Duodenal mucosa (tissue), 2 donors: ENCODE results near the gene RNF144B.

ENCODE experiments used
- H3K27ac ChIP-seq: one replicate; pipeline ENCODE4 v1.7.0; 2013; ENCODE audit warnings: low read depth, low read length
- H3K27me3 ChIP-seq, 2 donors: one replicate each; pipeline ENCODE4 v1.7.0; 2013; ENCODE audit warnings: low read length in 2 of 2, control low read depth in 1 of 2; ENCODE audit not compliant: insufficient read depth in 2 of 2, control insufficient read depth in 1 of 2
- H3K36me3 ChIP-seq, 2 donors: one replicate each; pipeline ENCODE4 v1.7.0; 2013; ENCODE audit warnings: low read length in 2 of 2, control low read depth in 1 of 2; ENCODE audit not compliant: insufficient read depth in 2 of 2, control insufficient read depth in 1 of 2
- H3K4me1 ChIP-seq, 2 donors: one replicate each; pipeline ENCODE4 v1.7.0; 2013; ENCODE audit warnings: low read length in 2 of 2, control low read depth in 1 of 2; ENCODE audit not compliant: insufficient read depth in 2 of 2, control insufficient read depth in 1 of 2
- H3K4me3 ChIP-seq, 2 donors: one replicate each; pipeline ENCODE4 v1.7.0; 2013; ENCODE audit warnings: low read length in 2 of 2, low read depth in 1 of 2
- H3K9ac ChIP-seq, 2 donors: one replicate each; pipeline ENCODE4 v1.7.0; 2013; ENCODE audit warnings: low read length in 2 of 2, low read depth in 1 of 2
- H3K9me3 ChIP-seq, 2 donors: one replicate each; pipeline ENCODE4 v1.7.0; 2013; ENCODE audit warnings: low read length in 2 of 2, control low read depth in 1 of 2; ENCODE audit not compliant: control insufficient read depth in 1 of 2

RNF144B gene

GRCh38 chr6:18432180-18432579 is 45.0 kb downstream of the RNF144B start:
- Histone ChIP-seq H3K9ac (no peak overlapping the region), H3K4me1 (peaks cover 0 to 4% of the 10 kb centered on the region in 2 donors), H3K27ac (no peak overlapping the region), H3K9me3 (no peaks in the 10 kb centered on the region), H3K4me3 (no peak overlapping the region), H3K36me3 (no peaks in the 10 kb centered on the region), H3K27me3 (no peaks in the 10 kb centered on the region)

GRCh38 chr6:18432619-18433018 is 45.5 kb downstream of the RNF144B start:
- Histone ChIP-seq H3K36me3 (no peaks in the 10 kb centered on the region), H3K27me3 (no peaks in the 10 kb centered on the region), H3K27ac (no peak overlapping the region), H3K9me3 (no peaks in the 10 kb centered on the region), H3K9ac (no peak overlapping the region), H3K4me1 (no peaks in the 10 kb centered on the region), H3K4me3 (no peak overlapping the region)

GRCh38 chr6:18433059-18433458 is 45.9 kb downstream of the RNF144B start:
- Histone ChIP-seq H3K27ac (no peak overlapping the region), H3K27me3 (no peaks in the 10 kb centered on the region), H3K9ac (no peak overlapping the region), H3K4me3 (no peak overlapping the region), H3K9me3 (no peaks in the 10 kb centered on the region), H3K36me3 (no peaks in the 10 kb centered on the region), H3K4me1 (no peaks in the 10 kb centered on the region)

GRCh38 chr6:18436341-18436740 is 49.2 kb downstream of the RNF144B start:
- Histone ChIP-seq H3K4me3 (no peak overlapping the region), H3K27me3 (no peaks in the 10 kb centered on the region), H3K9ac (no peak overlapping the region), H3K4me1 (no peaks in the 10 kb centered on the region), H3K36me3 (no peaks in the 10 kb centered on the region), H3K9me3 (no peaks in the 10 kb centered on the region), H3K27ac (no peak overlapping the region)

- H3K9ac ChIP-seq: no peak overlapping the region
- no peak overlapping the region for H3K27ac ChIP-seq
- no peaks in the 10 kb centered on the region for H3K4me1 ChIP-seq
- no peaks in the 10 kb centered on the region for H3K36me3 ChIP-seq
- no peaks in the 10 kb centered on the region for H3K27me3 ChIP-seq
- H3K9me3 ChIP-seq: no peaks in the 10 kb centered on the region
- no peak overlapping the region for H3K4me3 ChIP-seq
Observed at GRCh38 chr6:18439581-18439980, 52.4 kb downstream of the RNF144B start.

- no peaks in the 10 kb centered on the region for H3K36me3 ChIP-seq
- no peak overlapping the region for H3K4me3 ChIP-seq
- H3K27me3 ChIP-seq: no peaks in the 10 kb centered on the region
- H3K27ac ChIP-seq: no peak overlapping the region
- no peaks in the 10 kb centered on the region for H3K4me1 ChIP-seq
- no peak overlapping the region for H3K9ac ChIP-seq
- H3K9me3 ChIP-seq: no peaks in the 10 kb centered on the region
Observed at GRCh38 chr6:18441251-18441979, 54.3 kb downstream of the RNF144B start.

GRCh38 chr6:18444111-18444510 is 57.0 kb downstream of the RNF144B start:
- Histone ChIP-seq H3K36me3 (no peaks in the 10 kb centered on the region), H3K27me3 (no peaks in the 10 kb centered on the region), H3K4me1 (no peaks in the 10 kb centered on the region), H3K9me3 (no peaks in the 10 kb centered on the region), H3K27ac (no peak overlapping the region), H3K9ac (no peak overlapping the region), H3K4me3 (no peak overlapping the region)

GRCh38 chr6:18445228-18445627 is 58.1 kb downstream of the RNF144B start:
- no peaks in the 10 kb centered on the region for H3K27me3 ChIP-seq
- no peak overlapping the region for H3K27ac ChIP-seq
- no peaks in the 10 kb centered on the region for H3K4me1 ChIP-seq
- no peak overlapping the region for H3K4me3 ChIP-seq
- H3K9ac ChIP-seq: no peak overlapping the region
- no peaks in the 10 kb centered on the region for H3K36me3 ChIP-seq
- no peaks in the 10 kb centered on the region for H3K9me3 ChIP-seq

GRCh38 chr6:18446771-18447170 is 59.6 kb downstream of the RNF144B start:
- Histone ChIP-seq H3K27ac (no peak overlapping the region), H3K4me1 (no peaks in the 10 kb centered on the region), H3K9me3 (no peaks in the 10 kb centered on the region), H3K9ac (no peak overlapping the region), H3K36me3 (no peaks in the 10 kb centered on the region), H3K4me3 (no peak overlapping the region), H3K27me3 (no peaks in the 10 kb centered on the region)

GRCh38 chr6:18447552-18447951 is 60.4 kb downstream of the RNF144B start:
- Histone ChIP-seq H3K9me3 (no peaks in the 10 kb centered on the region), H3K27ac (no peak overlapping the region), H3K27me3 (no peaks in the 10 kb centered on the region), H3K36me3 (no peaks in the 10 kb centered on the region), H3K4me1 (no peaks in the 10 kb centered on the region), H3K4me3 (no peak overlapping the region), H3K9ac (no peak overlapping the region)
